Activated effector memory CD4-positive, alpha-beta T cell treated with Interleukin-2 at 50 U/mL for 16 hours (primary cell): ENCODE results near the gene SUSD6.

ENCODE experiments used
- DNase-seq: peaks from one replicate; pipeline ENCODE4 v3.0.0-alpha.2; 2020

SUSD6 gene

GRCh38 chr14:69675245-69675583 lies 63.8 kb downstream of the SUSD6 start:
- DNase-seq, result no peak

GRCh38 chr14:69675877-69676416 lies 64.6 kb downstream of the SUSD6 start:
- DNase-seq, result no peak

GRCh38 chr14:69676723-69677122 lies 65.3 kb downstream of the SUSD6 start:
- no peak for DNase-seq

- no peak for DNase-seq
Observed at GRCh38 chr14:69680297-69680696, 68.9 kb downstream of the SUSD6 start.

GRCh38 chr14:69682136-69682535 lies 70.7 kb downstream of the SUSD6 start:
- no peak for DNase-seq

GRCh38 chr14:69682621-69683263 lies 71.3 kb downstream of the SUSD6 start:
- no peak for DNase-seq

- DNase-seq, result no peak
Observed at GRCh38 chr14:69683971-69684370, 72.6 kb downstream of the SUSD6 start.

GRCh38 chr14:69684461-69685217 lies 73.2 kb downstream of the SUSD6 start:
- no peak for DNase-seq

- peak; percentile 33 for DNase-seq
Observed at GRCh38 chr14:69685218-69685616, 73.8 kb downstream of the SUSD6 start.

GRCh38 chr14:69685716-69686115 lies 74.3 kb downstream of the SUSD6 start:
- peak; percentile 22 for DNase-seq

- DNase-seq, result no peak
Observed at GRCh38 chr14:69687606-69688298, 76.4 kb downstream of the SUSD6 start.

- no peak for DNase-seq
Observed at GRCh38 chr14:69688299-69688649, 76.9 kb downstream of the SUSD6 start.

- DNase-seq, result no peak
Observed at GRCh38 chr14:69690042-69690441, 78.6 kb downstream of the SUSD6 start.

GRCh38 chr14:69692594-69692993 lies 81.2 kb downstream of the SUSD6 start:
- DNase-seq, result no peak

- DNase-seq, result no peak
Observed at GRCh38 chr14:69693145-69693544, 81.7 kb downstream of the SUSD6 start.

- no peak for DNase-seq
Observed at GRCh38 chr14:69693801-69694729, 82.7 kb downstream of the SUSD6 start.

GRCh38 chr14:69694730-69695281 lies 83.4 kb downstream of the SUSD6 start:
- no peak for DNase-seq

GRCh38 chr14:69695322-69696203 lies 84.2 kb downstream of the SUSD6 start:
- DNase-seq, result no peak

GRCh38 chr14:69696204-69696527 lies 84.8 kb downstream of the SUSD6 start:
- no peak for DNase-seq

GRCh38 chr14:69696633-69697557 lies 85.5 kb downstream of the SUSD6 start:
- no peak for DNase-seq
